GM20000 (cell line): ENCODE data around the gene TMEM106C.

Source experiments
- DNase-seq: peaks from one replicate; pipeline ENCODE4 v3.0.0; 2012; ENCODE audit warnings: low spot score
- CTCF ChIP-seq: IDR thresholded peaks from 2 replicates; pipeline ENCODE4 v1.5.1; 2012; ENCODE audit warnings: mild to moderate bottlenecking, control low read depth; ENCODE audit errors: extremely low read depth, missing control alignments

TMEM106C gene

GRCh38 chr12:47986832-47987231 is 23.4 kb downstream of the TMEM106C start:
- DNase-seq: no peak
- no peak for TF ChIP-seq CTCF

- TF ChIP-seq CTCF: no peak
Measured at GRCh38 chr12:47987411-47988072, 24.1 kb downstream of the TMEM106C start.

GRCh38 chr12:47988073-47989022 is 25.0 kb downstream of the TMEM106C start:
- no peak for DNase-seq
- TF ChIP-seq CTCF: no peak

More at GRCh38 chr12:47987411-47988072, 24.1 kb downstream of the TMEM106C start:
- DNase-seq: no peak

GRCh38 chr12:47989023-47989417 is 25.6 kb downstream of the TMEM106C start:
- no peak for TF ChIP-seq CTCF
- no peak for DNase-seq

- no peak for DNase-seq
- TF ChIP-seq CTCF: no peak
Measured at GRCh38 chr12:47989666-47990065, 26.3 kb downstream of the TMEM106C start.

- TF ChIP-seq CTCF: no peak
- peak; percentile 75 for DNase-seq
Measured at GRCh38 chr12:47990351-47991105, 27.1 kb downstream of the TMEM106C start.
